GM12892 (cell line): ENCODE data around the gene TNS3.

Experiments used
- POLR2A ChIP-seq: IDR thresholded peaks from 2 replicates; pipeline ENCODE4 v1.6.1; 2011; ENCODE audit warnings: low read depth, low read length, control low read depth
- POLR2AphosphoS5 ChIP-seq: IDR thresholded peaks from 2 replicates; pipeline ENCODE4 v1.6.1; 2011; ENCODE audit warnings: low read depth, low read length, control low read depth
- TAF1 ChIP-seq: IDR thresholded peaks from 2 replicates; pipeline ENCODE4 v1.6.1; 2011; ENCODE audit warnings: low read depth, mild to moderate bottlenecking, control low read depth, low read length, borderline replicate concordance

GRCh38 chr7:47283497-47284131 lies 298.3 kb downstream of the TNS3 start:
- TF ChIP-seq POLR2A = no peak
- no peak for TF ChIP-seq TAF1
- no peak for TF ChIP-seq POLR2AphosphoS5
